CD8-positive, alpha-beta memory T cell (primary cell): ENCODE results near the gene CNDP2. TPM values are rescaled to one million over a fixed set of nuclear protein-coding genes. Genes with fewer than 3 reads are reported as not detected.

Experiments used
- CTCF ChIA-PET: fragments of 350-600 bp; sonication (Branson Sonifier 250); formaldehyde crosslinking; loops from one replicate; lab custom pipeline; 2021; ENCODE audit warnings: antibody characterized with exemption; lab: Charles Lee
- POLR2A ChIA-PET: fragments of 350-600 bp; sonication (Branson Sonifier 250); formaldehyde crosslinking; loops from one replicate; lab custom pipeline; 2021; ENCODE audit warnings: antibody characterized with exemption; lab: Charles Lee
- DNase-seq, 5 donors: peaks; one replicate each; pipeline versions ENCODE4 v3.0.0 to v3.0.0-alpha.2; 2020 to 2022; ENCODE audit warnings: mixed read lengths in 1 of 5
- H3K27ac ChIP-seq: one replicate; pipeline ENCODE4 v1.7.0; 2013; ENCODE audit warnings: low read depth, mild to moderate bottlenecking, low read length, moderate library complexity
- H3K27me3 ChIP-seq: 2 replicates; pipeline ENCODE4 v1.7.0; 2013; ENCODE audit warnings: low read length, mild to moderate bottlenecking; ENCODE audit not compliant: insufficient read depth, poor library complexity, severe bottlenecking
- H3K36me3 ChIP-seq: 2 replicates; pipeline ENCODE4 v1.7.0; 2013; ENCODE audit warnings: mild to moderate bottlenecking, low read length, moderate library complexity; ENCODE audit not compliant: insufficient read depth
- H3K4me1 ChIP-seq: 2 replicates; pipeline ENCODE4 v1.7.0; 2013; ENCODE audit warnings: mild to moderate bottlenecking, low read length, moderate library complexity; ENCODE audit not compliant: insufficient read depth
- H3K4me3 ChIP-seq: 2 replicates; pipeline ENCODE4 v1.7.0; 2013; ENCODE audit warnings: mild to moderate bottlenecking, low read length
- H3K9me3 ChIP-seq: 2 replicates; pipeline ENCODE4 v1.7.0; 2013; ENCODE audit warnings: mild to moderate bottlenecking, low read length
- H3K27ac Mint-ChIP-seq, 8 donors: one replicate each; pipeline ENCODE4 v1.8.0; 2020 to 2021; ENCODE audit warnings: mixed read lengths in 8 of 8, mild to moderate bottlenecking in 6 of 8, inconsistent platforms in 3 of 8, moderate library complexity in 3 of 8
- H3K27me3 Mint-ChIP-seq, 2 donors: one replicate each; pipeline ENCODE4 v1.8.0; 2020 to 2021; ENCODE audit warnings: mixed read lengths in 2 of 2, mild to moderate bottlenecking in 1 of 2, moderate library complexity in 1 of 2
- H3K36me3 Mint-ChIP-seq, 3 donors: one replicate each; pipeline ENCODE4 v1.8.0; 2020 to 2021; ENCODE audit warnings: mixed read lengths in 3 of 3, inconsistent platforms in 1 of 3, mild to moderate bottlenecking in 1 of 3
- H3K4me1 Mint-ChIP-seq, 3 donors: one replicate each; pipeline ENCODE4 v1.8.0; 2020 to 2021; ENCODE audit warnings: mixed read lengths in 3 of 3, inconsistent platforms in 1 of 3, mild to moderate bottlenecking in 1 of 3
- H3K4me3 Mint-ChIP-seq, 7 donors: one replicate each; pipeline ENCODE4 v1.8.0; 2020 to 2021; ENCODE audit warnings: mixed read lengths in 7 of 7, mild to moderate bottlenecking in 6 of 7, moderate library complexity in 4 of 7, inconsistent platforms in 2 of 7
- H3K9me3 Mint-ChIP-seq, 5 donors: one replicate each; pipeline ENCODE4 v1.8.0; 2020 to 2022; ENCODE audit warnings: mixed read lengths in 5 of 5, mild to moderate bottlenecking in 3 of 5, moderate library complexity in 2 of 5, inconsistent platforms in 1 of 5
- polyA plus RNA-seq: library from polyadenylated mRNA; unstranded; fragments of 300-500 nt; fragmentation: Illumina TruSeq; gene quantifications from one replicate; pipeline ENCODE4 v1.2.3, GENCODE V29; 2021
- total RNA-seq, 2 experiments: library from RNA; stranded (reverse); gene quantifications; one replicate each; pipeline ENCODE4 v1.2.3, GENCODE V29; 2021

Gene CNDP2
- total and polyA plus RNA-seq, 3 experiments from 2014 or later, result 121 to 213 (median 206) TPM

DNA sequence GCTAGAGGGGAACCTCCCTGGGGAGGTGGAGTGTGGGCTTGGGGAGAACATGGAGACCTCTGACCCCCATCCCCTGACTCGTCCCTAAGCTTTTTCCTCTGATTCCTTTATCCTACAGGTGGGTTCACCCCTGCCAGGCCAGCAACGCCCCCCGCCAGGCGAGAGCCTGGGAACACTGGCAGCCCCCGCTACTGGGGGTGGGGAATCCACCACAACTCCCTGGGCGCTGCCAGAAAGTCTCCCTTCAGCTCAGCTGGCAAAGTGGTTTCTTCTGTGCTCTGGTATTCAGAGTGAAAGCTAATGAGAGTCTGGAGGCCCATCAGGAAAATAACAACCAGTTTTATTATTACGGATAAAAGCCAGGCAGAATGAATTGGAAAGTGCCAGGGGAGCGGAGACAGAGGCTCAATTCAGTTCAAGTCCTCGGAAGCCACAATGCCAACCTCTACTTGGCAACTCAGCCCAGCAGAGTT lies 41.8 kb upstream of the CNDP2 start:
- no peak for DNase-seq
- H3K9me3 Mint-ChIP-seq, result no peaks in the 10 kb centered on the region
- H3K27ac ChIP-seq, result no peak overlapping the region
- no peak overlapping the region for H3K4me3 ChIP-seq
- peaks cover 13% of the 10 kb centered on the region for H3K27me3 ChIP-seq
- H3K4me1 ChIP-seq, result no peaks in the 10 kb centered on the region
- H3K4me3 Mint-ChIP-seq, result no peak overlapping the region
- no peak overlapping the region for H3K27ac Mint-ChIP-seq
- H3K36me3 Mint-ChIP-seq, result no peaks in the 10 kb centered on the region
- H3K4me1 Mint-ChIP-seq, result peaks cover 4 to 18% (median 11%) of the 10 kb centered on the region in 3 donors
- H3K27me3 Mint-ChIP-seq, result peaks cover 27 to 49% of the 10 kb centered on the region in 2 donors
- H3K9me3 ChIP-seq, result no peaks in the 10 kb centered on the region
- POLR2A ChIA-PET, result no interaction called here
- no peaks in the 10 kb centered on the region for H3K36me3 ChIP-seq
- CTCF ChIA-PET, result interaction anchor here (1.0 kb wide), 1 partner anchor 39 kb away, joined by 4 read pairs; no protein-coding TSS in a partner anchor

DNA sequence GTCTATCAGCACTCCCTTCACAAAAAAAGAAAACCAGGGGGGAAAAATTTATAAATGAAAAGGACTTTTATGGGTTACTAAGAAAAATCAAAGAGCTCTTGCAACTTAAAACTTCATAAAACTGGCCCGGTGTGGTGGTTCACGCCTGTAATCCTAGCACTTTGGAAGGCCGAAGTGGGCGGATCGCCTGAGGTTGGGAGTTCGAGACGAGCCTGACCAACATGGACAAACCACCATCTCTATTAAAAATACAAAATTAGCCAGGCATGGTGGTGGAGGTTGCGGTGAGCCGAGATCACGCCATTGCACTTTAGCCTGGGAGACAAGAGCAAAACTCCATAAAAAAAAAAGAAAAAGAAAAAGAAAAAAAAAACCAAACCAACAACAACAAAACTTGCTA lies 40.8 kb upstream of the CNDP2 start:
- ChIA-PET POLR2A (no interaction called here), CTCF (interaction anchor here (0.6 kb wide), 1 partner anchor 1770 kb away, joined by 3 read pairs; no protein-coding TSS in a partner anchor)
- no peaks in the 10 kb centered on the region for H3K36me3 Mint-ChIP-seq
- H3K27ac ChIP-seq, result no peak overlapping the region
- no peaks in the 10 kb centered on the region for H3K4me1 ChIP-seq
- H3K4me3 Mint-ChIP-seq, result no peak overlapping the region
- no peak overlapping the region for H3K27ac Mint-ChIP-seq
- no peak for DNase-seq
- H3K9me3 Mint-ChIP-seq, result no peaks in the 10 kb centered on the region
- peaks cover 4 to 20% (median 11%) of the 10 kb centered on the region in 3 donors for H3K4me1 Mint-ChIP-seq
- H3K4me3 ChIP-seq, result no peak overlapping the region
- H3K36me3 ChIP-seq, result no peaks in the 10 kb centered on the region
- no peaks in the 10 kb centered on the region for H3K9me3 ChIP-seq
- H3K27me3 ChIP-seq, result peaks cover 13% of the 10 kb centered on the region
- H3K27me3 Mint-ChIP-seq, result peaks cover 27 to 49% of the 10 kb centered on the region in 2 donors

DNA sequence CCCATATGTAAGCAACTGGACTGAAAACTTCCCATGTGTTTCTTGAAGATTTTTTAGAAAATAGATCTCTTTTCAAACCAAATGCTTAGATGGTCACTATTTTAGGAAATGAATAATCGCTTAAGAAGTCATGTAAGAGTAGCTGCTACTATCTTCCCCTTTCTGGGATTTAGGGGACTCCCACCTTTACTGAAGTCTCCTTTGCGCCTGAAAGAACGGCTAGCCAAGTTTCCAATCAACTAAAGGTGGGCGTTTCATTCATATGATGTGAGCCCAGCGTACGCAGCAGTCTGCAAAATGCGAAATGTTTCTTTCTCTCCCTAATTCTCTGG lies 40.2 kb upstream of the CNDP2 start:
- Mint-ChIP-seq H3K4me1 (peaks cover 4 to 20% (median 11%) of the 10 kb centered on the region in 3 donors), H3K36me3 (no peaks in the 10 kb centered on the region), H3K27me3 (peaks cover 24 to 49% of the 10 kb centered on the region in 2 donors), H3K27ac (no peak overlapping the region), H3K4me3 (peak overlapping the region in 2 of 7 donors; percentile 8 to 36), H3K9me3 (no peaks in the 10 kb centered on the region)
- H3K36me3 ChIP-seq, result no peaks in the 10 kb centered on the region
- ChIA-PET CTCF (interaction anchor here (0.6 kb wide), 1 partner anchor 1770 kb away, joined by 3 read pairs; no protein-coding TSS in a partner anchor), POLR2A (no interaction called here)
- no peaks in the 10 kb centered on the region for H3K4me1 ChIP-seq
- no peaks in the 10 kb centered on the region for H3K9me3 ChIP-seq
- peaks cover 13% of the 10 kb centered on the region for H3K27me3 ChIP-seq
- DNase-seq, result no peak
- H3K4me3 ChIP-seq, result no peak overlapping the region
- H3K27ac ChIP-seq, result no peak overlapping the region

DNA sequence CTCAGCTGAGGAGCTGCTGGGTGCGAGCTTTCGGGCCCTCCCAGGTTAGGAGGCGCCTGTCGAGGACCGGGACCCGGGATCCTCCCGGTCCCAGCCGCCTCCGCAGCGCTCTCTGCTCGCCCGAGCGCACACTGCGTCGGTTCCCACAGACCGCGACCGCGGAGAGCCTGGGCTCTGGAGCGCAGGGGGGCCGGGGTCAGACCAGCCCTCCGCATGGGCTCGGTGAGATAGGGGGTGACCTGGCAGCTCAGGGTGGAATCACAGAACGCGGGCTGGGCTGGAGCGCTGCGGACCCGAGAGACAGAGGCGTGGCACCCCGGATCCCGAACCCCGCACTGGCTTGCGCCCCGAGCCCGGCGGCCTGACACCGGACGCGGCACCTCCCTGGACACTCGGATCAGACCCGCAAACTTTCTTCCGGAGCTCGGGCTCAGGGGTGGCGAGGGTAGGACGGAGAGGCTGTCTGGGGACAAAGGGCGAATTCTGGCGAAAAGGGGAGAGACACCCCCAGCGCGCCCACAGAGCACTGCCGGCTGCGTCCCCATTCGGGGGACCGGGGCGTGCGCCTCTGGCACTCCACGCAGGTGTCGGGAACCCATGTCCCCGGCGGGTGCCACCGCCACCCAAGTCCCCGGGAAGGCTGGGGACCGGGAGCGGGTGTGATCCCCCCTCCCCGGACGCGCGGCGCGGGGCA lies 39.7 kb upstream of the CNDP2 start:
- Mint-ChIP-seq H3K4me1 (peaks cover 4 to 20% (median 11%) of the 10 kb centered on the region in 3 donors), H3K4me3 (peak overlapping the region in 2 of 7 donors; percentile 8 to 36), H3K27ac (no peak overlapping the region), H3K27me3 (peaks cover 23 to 49% of the 10 kb centered on the region in 2 donors), H3K36me3 (no peaks in the 10 kb centered on the region), H3K9me3 (no peaks in the 10 kb centered on the region)
- H3K27ac ChIP-seq, result no peak overlapping the region
- H3K4me3 ChIP-seq, result no peak overlapping the region
- H3K27me3 ChIP-seq, result peaks cover 12% of the 10 kb centered on the region
- DNase-seq, result peak in 1 of 5 donors; percentile 6
- H3K4me1 ChIP-seq, result no peaks in the 10 kb centered on the region
- no peaks in the 10 kb centered on the region for H3K9me3 ChIP-seq
- ChIA-PET POLR2A (no interaction called here), CTCF (no interaction called here)
- H3K36me3 ChIP-seq, result no peaks in the 10 kb centered on the region

DNA sequence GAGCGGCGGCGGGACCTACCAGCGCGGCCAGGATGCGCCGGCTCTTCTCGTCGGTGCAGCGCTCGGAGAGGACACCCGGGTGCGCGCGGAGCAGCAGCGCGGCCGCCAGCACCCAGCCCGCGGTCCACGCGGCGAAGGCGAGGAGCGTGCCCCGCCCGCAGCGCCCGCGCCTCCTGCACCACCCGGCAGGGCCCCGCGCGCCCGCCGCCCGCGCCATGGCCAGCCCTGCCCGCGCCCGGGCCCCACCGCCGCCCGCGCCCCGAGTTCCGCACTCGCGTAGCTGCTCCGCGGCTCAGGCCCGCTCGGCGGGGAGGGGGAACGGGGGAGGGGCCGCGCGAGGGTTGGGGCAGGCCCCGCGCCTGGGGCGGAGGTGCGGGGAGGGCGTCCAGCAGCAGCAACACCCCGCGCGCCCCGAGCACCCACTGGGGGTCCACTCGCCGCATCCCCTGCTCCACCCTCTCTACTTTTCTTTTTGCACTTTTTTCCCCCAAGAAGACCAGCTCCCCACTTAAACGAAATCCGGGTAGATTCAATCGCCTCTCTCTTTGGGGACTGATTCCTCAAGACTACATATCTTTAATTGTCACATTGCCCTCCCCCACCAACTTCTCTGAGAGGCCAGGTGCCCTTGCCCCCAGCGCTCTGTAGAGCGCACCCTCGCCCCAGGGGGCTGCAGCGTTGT lies 39.0 kb upstream of the CNDP2 start, which contains the start of gene DIPK1C:
DIPK1C (minus strand) TSS at position 266 of the 682 bp plus-strand sequence; CDS start at position 217, 49 bp downstream.
- Histone ChIP-seq H3K9me3 (no peaks in the 10 kb centered on the region), H3K27me3 (peaks cover 9% of the 10 kb centered on the region), H3K4me3 (no peak within 1 kb of the TSS), H3K36me3 (no peaks in the 10 kb centered on the region), H3K4me1 (no peaks in the 10 kb centered on the region), H3K27ac (no peak within 1 kb of the TSS)
- Mint-ChIP-seq H3K27me3 (peaks cover 26 to 47% of the 10 kb centered on the region in 2 donors), H3K4me1 (peaks cover 4 to 20% (median 11%) of the 10 kb centered on the region in 3 donors), H3K4me3 (peak within 1 kb of the TSS in 5 of 7 donors; percentile 63 to 75 (median 74)), H3K27ac (no peak within 1 kb of the TSS), H3K36me3 (no peaks in the 10 kb centered on the region), H3K9me3 (no peaks in the 10 kb centered on the region)
- CTCF ChIA-PET, result no interaction called here
- POLR2A ChIA-PET, result no interaction called here
- DNase-seq, result peak in 1 of 5 donors; percentile 22

DNA sequence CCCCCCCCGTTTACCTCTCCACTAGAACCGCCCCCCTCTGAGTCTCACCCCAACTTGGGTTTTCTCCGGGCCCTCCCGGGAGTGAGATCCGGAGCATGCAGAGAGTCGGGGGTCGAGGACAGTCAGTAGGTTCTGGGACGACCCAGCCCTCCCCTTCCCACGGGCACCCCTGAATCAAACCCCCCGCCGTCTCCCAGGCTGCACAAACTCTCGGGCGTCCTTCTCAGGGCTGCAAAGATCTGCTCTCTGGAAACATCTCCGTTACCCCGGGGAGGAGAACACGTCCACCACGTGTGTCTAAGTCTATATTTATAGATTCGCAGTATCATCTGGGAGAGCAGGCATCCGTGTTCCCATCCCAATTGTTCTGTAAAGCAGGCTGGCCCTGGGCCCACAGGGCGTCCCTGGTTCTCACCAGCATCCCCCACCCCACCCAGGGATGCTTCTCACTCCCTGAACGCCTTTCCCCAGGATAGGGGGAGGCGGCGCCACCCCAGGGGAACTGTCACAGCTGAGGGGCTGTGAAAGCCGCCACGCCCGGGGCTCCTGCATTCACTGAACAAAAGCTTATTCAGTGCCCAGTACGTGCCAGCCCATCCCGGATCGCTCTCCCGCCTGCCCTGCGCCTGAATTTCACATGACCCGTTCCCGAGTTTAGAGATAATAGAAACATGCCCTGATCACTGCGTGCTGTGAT lies 38.3 kb upstream of the CNDP2 start:
- POLR2A ChIA-PET, result no interaction called here
- Histone ChIP-seq H3K27ac (no peak overlapping the region), H3K4me1 (no peaks in the 10 kb centered on the region), H3K27me3 (peaks cover 9% of the 10 kb centered on the region), H3K36me3 (no peaks in the 10 kb centered on the region), H3K4me3 (no peak overlapping the region), H3K9me3 (no peaks in the 10 kb centered on the region)
- no peaks in the 10 kb centered on the region for H3K9me3 Mint-ChIP-seq
- H3K27me3 Mint-ChIP-seq, result peaks cover 26 to 44% of the 10 kb centered on the region in 2 donors
- CTCF ChIA-PET, result no interaction called here
- peak overlapping the region in 3 of 7 donors; percentile 44 to 74 (median 50) for H3K4me3 Mint-ChIP-seq
- peaks cover 4 to 20% (median 11%) of the 10 kb centered on the region in 3 donors for H3K4me1 Mint-ChIP-seq
- no peaks in the 10 kb centered on the region for H3K36me3 Mint-ChIP-seq
- no peak for DNase-seq
- H3K27ac Mint-ChIP-seq, result no peak overlapping the region

DNA sequence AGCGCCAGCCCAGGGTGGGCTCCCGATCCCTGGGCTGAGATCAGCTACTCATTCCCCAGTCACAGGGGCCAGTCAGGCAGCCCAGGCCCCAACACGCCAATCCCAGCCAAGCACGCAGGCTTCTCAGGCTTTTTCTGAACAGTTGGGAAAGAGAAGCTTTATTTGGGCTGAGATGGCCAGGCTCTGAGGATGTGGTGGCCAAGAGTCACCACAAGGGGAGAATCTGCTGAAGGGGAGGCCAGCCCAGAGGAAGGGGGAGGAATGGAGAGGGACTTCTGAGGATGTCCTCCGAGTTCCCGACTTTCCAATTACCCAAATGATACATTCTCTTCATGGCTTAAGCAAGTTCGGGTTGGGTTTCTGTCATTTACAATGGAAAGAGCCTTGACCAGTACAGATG lies 36.3 kb upstream of the CNDP2 start:
- CTCF ChIA-PET, result interaction anchor here (1.2 to 1.3 kb wide), 2 partner anchors 33 to 34 kb away, joined by 3 to 4 read pairs; no protein-coding TSS in a partner anchor
- no peak overlapping the region for H3K27ac ChIP-seq
- H3K4me1 Mint-ChIP-seq, result peaks cover 4 to 20% (median 11%) of the 10 kb centered on the region in 3 donors
- H3K27me3 Mint-ChIP-seq, result peaks cover 17 to 26% of the 10 kb centered on the region in 2 donors
- no peak overlapping the region for H3K4me3 Mint-ChIP-seq
- no peaks in the 10 kb centered on the region for H3K36me3 ChIP-seq
- no peaks in the 10 kb centered on the region for H3K9me3 Mint-ChIP-seq
- no peak for DNase-seq
- peaks cover 9% of the 10 kb centered on the region for H3K27me3 ChIP-seq
- H3K4me1 ChIP-seq, result no peaks in the 10 kb centered on the region
- H3K4me3 ChIP-seq, result no peak overlapping the region
- no peak overlapping the region for H3K27ac Mint-ChIP-seq
- no peaks in the 10 kb centered on the region for H3K9me3 ChIP-seq
- POLR2A ChIA-PET, result no interaction called here
- no peaks in the 10 kb centered on the region for H3K36me3 Mint-ChIP-seq
